Ishikawa (cell line): Measurements from ENCODE around the gene CRAMP1.

ENCODE experiments used
- CEBPB ChIP-seq: IDR thresholded peaks from 2 replicates; pipeline ENCODE4 v1.6.1; 2012
- CREB1 ChIP-seq: IDR thresholded peaks from 2 replicates; pipeline ENCODE4 v1.6.1; 2012; ENCODE audit warnings: low read depth
- EGR1 ChIP-seq: IDR thresholded peaks from 2 replicates; pipeline ENCODE4 v1.6.1; 2012
- EP300 ChIP-seq: IDR thresholded peaks from 2 replicates; pipeline ENCODE4 v1.6.1; 2012; ENCODE audit warnings: borderline replicate concordance
- FOXM1 ChIP-seq: IDR thresholded peaks from 2 replicates; pipeline ENCODE4 v1.6.1; 2012; ENCODE audit warnings: low read depth, borderline replicate concordance
- MAX ChIP-seq: IDR thresholded peaks from 2 replicates; pipeline ENCODE4 v1.6.1; 2012
- NFIC ChIP-seq: IDR thresholded peaks from 2 replicates; pipeline ENCODE4 v1.6.1; 2012
- RAD21 ChIP-seq: IDR thresholded peaks from 2 replicates; pipeline ENCODE4 v1.6.1; 2012; ENCODE audit warnings: low read depth
- REST ChIP-seq: IDR thresholded peaks from 2 replicates; pipeline ENCODE4 v1.6.1; 2012; ENCODE audit warnings: low read depth, mild to moderate bottlenecking
- TAF1 ChIP-seq: IDR thresholded peaks from 2 replicates; pipeline ENCODE4 v1.6.1; 2012; ENCODE audit warnings: low read depth, mild to moderate bottlenecking
- TCF12 ChIP-seq: IDR thresholded peaks from 2 replicates; pipeline ENCODE4 v1.6.1; 2012; ENCODE audit warnings: low read depth
- TEAD4 ChIP-seq: IDR thresholded peaks from 2 replicates; pipeline ENCODE4 v1.6.1; 2012
- USF1 ChIP-seq: IDR thresholded peaks from 2 replicates; pipeline ENCODE4 v1.6.1; 2012
- YY1 ChIP-seq: IDR thresholded peaks from 2 replicates; pipeline ENCODE4 v1.6.1; 2012; ENCODE audit warnings: low read depth
- ZBTB7A ChIP-seq: IDR thresholded peaks from 2 replicates; pipeline ENCODE4 v1.6.1; 2012; ENCODE audit warnings: low read depth

The CRAMP1 gene

GRCh38 chr16:1710811-1711507 lies 98.8 kb downstream of the CRAMP1 start:
- TF ChIP-seq CREB1 (no peak), TAF1 (no peak), REST (no peak), USF1 (no peak), TEAD4 (no peak), MAX (no peak), YY1 (no peak), TCF12 (no peak), ZBTB7A (no peak), EP300 (no peak), FOXM1 (no peak), NFIC (no peak), CEBPB (no peak), EGR1 (no peak), RAD21 (no peak)

- no peak for TF ChIP-seq RAD21
- no peak for TF ChIP-seq EGR1
- TF ChIP-seq MAX, result no peak
- no peak for TF ChIP-seq TCF12
- TF ChIP-seq TEAD4, result no peak
- TF ChIP-seq TAF1, result no peak
- TF ChIP-seq USF1, result no peak
- TF ChIP-seq CEBPB, result no peak
- TF ChIP-seq ZBTB7A, result no peak
- TF ChIP-seq NFIC, result no peak
- no peak for TF ChIP-seq REST
These were observed 100.7 kb downstream of the CRAMP1 start for GRCh38 chr16:1712791-1713261.

GRCh38 chr16:1713331-1713730 lies 101.2 kb downstream of the CRAMP1 start:
- TF ChIP-seq EP300, result no peak
- no peak for TF ChIP-seq TCF12
- no peak for TF ChIP-seq REST
- no peak for TF ChIP-seq RAD21
- TF ChIP-seq TEAD4, result no peak
- TF ChIP-seq NFIC, result no peak
- TF ChIP-seq ZBTB7A, result no peak

- TF ChIP-seq TEAD4, result no peak
- no peak for TF ChIP-seq FOXM1
- TF ChIP-seq EGR1, result no peak
- no peak for TF ChIP-seq TCF12
- TF ChIP-seq TAF1, result no peak
- no peak for TF ChIP-seq CREB1
- no peak for TF ChIP-seq NFIC
- TF ChIP-seq YY1, result no peak
- no peak for TF ChIP-seq REST
- TF ChIP-seq CEBPB, result no peak
- no peak for TF ChIP-seq ZBTB7A
- TF ChIP-seq RAD21, result no peak
- no peak for TF ChIP-seq EP300
- TF ChIP-seq USF1, result no peak
- TF ChIP-seq MAX, result no peak
These were observed 101.8 kb downstream of the CRAMP1 start for GRCh38 chr16:1713933-1714332.
